Suppressor macrophage (primary cell): Measurements from ENCODE around the gene DDX41.
"Not testable (repeated sequence)": the region's sequence is repeated elsewhere in the genome, so short reads cannot be mapped to it uniquely, and the experiment has no call there.

Experiments used
- DNase-seq, 4 experiments: peaks; one replicate each; pipeline ENCODE4 v3.0.0-alpha.2; 2020 to 2022
- total RNA-seq, 17 experiments: gene quantifications; one replicate each; lab custom pipeline; 2026; ENCODE audit warnings: mixed read lengths in 6 of 17, inconsistent platforms in 3 of 17; lab: John Stamatoyannopoulos, UW

Gene DDX41
- 43.1 to 98.6 (median 56.6) reads per million in 17 experiments for total RNA-seq

GRCh38 chr5:177516601-177517568 lies at the start of gene DDX41:
TSS of gene DDX41 (minus strand) at chr5:177516961. CDS start at chr5:177516945, 16 bp downstream.
- peak; percentile 98 to 99 (median 98) for DNase-seq

- no peak for DNase-seq
Observed at GRCh38 chr5:177565046-177565445, 48.3 kb upstream of the DDX41 start.

GRCh38 chr5:177559446-177559941 lies 42.7 kb upstream of the DDX41 start:
- not testable (repeated sequence) for DNase-seq

- DNase-seq: no peak
Observed at GRCh38 chr5:177557796-177558195, 41.0 kb upstream of the DDX41 start.

GRCh38 chr5:177557041-177557647 lies 40.4 kb upstream of the DDX41 start:
- DNase-seq: peak in 2 of 4 experiments; percentile 29 to 34

GRCh38 chr5:177555665-177556064 lies 38.9 kb upstream of the DDX41 start:
- DNase-seq: no peak

GRCh38 chr5:177555228-177555627 lies 38.5 kb upstream of the DDX41 start:
- no peak for DNase-seq

- peak; percentile 94 to 97 (median 95) for DNase-seq
Observed at GRCh38 chr5:177554474-177555111, 37.8 kb upstream of the DDX41 start, which contains the start of gene FAM193B. TSS of gene FAM193B (minus strand) at chr5:177554563. CDS start at chr5:177554458, 105 bp downstream.

- peak; percentile 14 to 68 (median 39) for DNase-seq
Observed at GRCh38 chr5:177553671-177554429, 37.1 kb upstream of the DDX41 start.

GRCh38 chr5:177552839-177553455 lies 36.2 kb upstream of the DDX41 start:
- DNase-seq: no peak

- no peak for DNase-seq
Observed at GRCh38 chr5:177550122-177550521, 33.4 kb upstream of the DDX41 start.

- DNase-seq: no peak
Observed at GRCh38 chr5:177548495-177548894, 31.7 kb upstream of the DDX41 start.

GRCh38 chr5:177547736-177548135 lies 31.0 kb upstream of the DDX41 start:
- DNase-seq: no peak

GRCh38 chr5:177546258-177546741 lies 29.5 kb upstream of the DDX41 start:
- peak; percentile 65 to 84 (median 72) for DNase-seq

GRCh38 chr5:177545487-177546257 lies 28.9 kb upstream of the DDX41 start:
- DNase-seq: peak; percentile 85 to 90 (median 88)

- DNase-seq: no peak
Observed at GRCh38 chr5:177542816-177543465, 26.2 kb upstream of the DDX41 start.

GRCh38 chr5:177540438-177540837 lies 23.7 kb upstream of the DDX41 start:
- DNase-seq: no peak

GRCh38 chr5:177539411-177539810 lies 22.6 kb upstream of the DDX41 start:
- peak in 1 of 4 experiments; percentile 17 for DNase-seq

GRCh38 chr5:177538876-177539275 lies 22.1 kb upstream of the DDX41 start:
- no peak for DNase-seq
